PC-9 (cell line): ENCODE results near the gene SLC22A23. TPM values are rescaled to one million over a fixed set of nuclear protein-coding genes. Genes with fewer than 3 reads are reported as not detected.

Experiments
- BruUV-seq: library from RNA; stranded (reverse); fragments of 400-500 nt; replicated peaks from 2 replicates; lab custom pipeline; 2021; lab: Mats Ljungman, UMichigan
- CTCF ChIA-PET: fragments of 300-600 bp; sonication (Branson Sonifier 250); formaldehyde crosslinking; loops from one replicate; lab custom pipeline; 2022; ENCODE audit warnings: antibody characterized with exemption; lab: Charles Lee
- POLR2A ChIA-PET: fragments of 300-600 bp; sonication (Branson Sonifier 250); formaldehyde crosslinking; loops from one replicate; lab custom pipeline; 2022; ENCODE audit warnings: antibody characterized with exemption; ENCODE audit not compliant: unreplicated experiment; lab: Charles Lee
- DNase-seq, 2 experiments: peaks; one replicate each; pipeline versions ENCODE4 v3.0.0 to v3.0.0-alpha.2; 2015 to 2022; ENCODE audit warnings: mixed read lengths in 1 of 2
- H2AFZ ChIP-seq: fragments of 200-600 bp; sonication (generic); 2 replicates; pipeline ENCODE4 v1.8.1; 2017; ENCODE audit warnings: antibody characterized with exemption
- H3F3A ChIP-seq: fragments of 200-600 bp; sonication (generic); 2 replicates; pipeline ENCODE4 v1.8.1; 2017; ENCODE audit warnings: antibody characterized with exemption, mild to moderate bottlenecking, low read depth; ENCODE audit not compliant: insufficient read depth
- H3K27ac ChIP-seq: fragments of 200-600 bp; sonication (generic); 2 replicates; pipeline ENCODE4 v1.6.1; 2016; ENCODE audit warnings: mixed run types
- H3K27me3 ChIP-seq: fragments of 200-600 bp; sonication (generic); 2 replicates; pipeline ENCODE4 v1.6.1; 2016; ENCODE audit warnings: low read depth, mixed run types; ENCODE audit not compliant: insufficient read depth
- H3K36me3 ChIP-seq: fragments of 200-600 bp; sonication (generic); 2 replicates; pipeline ENCODE4 v1.6.1; 2016; ENCODE audit warnings: low read depth, mixed run types
- H3K4me1 ChIP-seq: fragments of 200-600 bp; sonication (generic); replicated peaks from 2 replicates; pipeline ENCODE4 v1.6.1; 2016; ENCODE audit warnings: mixed run types; ENCODE audit not compliant: insufficient read depth
- H3K4me2 ChIP-seq: fragments of 200-600 bp; sonication (generic); 2 replicates; pipeline ENCODE4 v1.6.1; 2017; ENCODE audit warnings: mixed run types
- H3K4me3 ChIP-seq: fragments of 200-600 bp; sonication (generic); 2 replicates; pipeline ENCODE4 v1.6.1; 2016; ENCODE audit warnings: mixed run types
- H3K79me2 ChIP-seq: fragments of 200-600 bp; sonication (generic); 2 replicates; pipeline ENCODE4 v1.6.1; 2017; ENCODE audit warnings: low read depth, mixed run types
- H3K9me2 ChIP-seq: fragments of 200-600 bp; sonication (generic); 2 replicates; pipeline ENCODE4 v1.8.1; 2017; ENCODE audit warnings: mild to moderate bottlenecking; ENCODE audit not compliant: insufficient read depth
- H3K9me3 ChIP-seq: fragments of 200-600 bp; sonication (generic); 2 replicates; pipeline ENCODE4 v1.8.1; 2016; ENCODE audit warnings: low read depth; ENCODE audit not compliant: insufficient read depth
- H4K20me1 ChIP-seq: fragments of 200-600 bp; sonication (generic); 2 replicates; pipeline ENCODE4 v1.8.1; 2017; ENCODE audit not compliant: insufficient read depth
- EZH2 ChIP-seq: fragments of 200-600 bp; sonication (generic); IDR thresholded peaks from 2 replicates; pipeline ENCODE4 v1.8.0; 2017; ENCODE audit warnings: antibody characterized with exemption, low read depth
- intact Hi-C: fragments of 100-400 bp; cut with micrococcal nuclease; formaldehyde crosslinking; loops from one replicate; pipeline ENCODE4 v1.10.0; 2022; ENCODE audit not compliant: unreplicated experiment
- total RNA-seq: library from RNA; stranded (reverse); gene quantifications from 2 replicates; pipeline ENCODE4 v1.2.3, GENCODE V29; 2021
- TF ChIP-seq, protein P1 (sequence below): fragments of 200-600 bp; sonication (generic); conservative IDR thresholded peaks from 2 replicates; pipeline ENCODE4 v1.6.1; 2017; ENCODE audit warnings: mixed run types, antibody characterized with exemption, mild to moderate bottlenecking, moderate library complexity

Gene SLC22A23
- total RNA-seq, 1 experiment from 2014 or later: 13.5 TPM

GRCh38 chr6:3384241-3385143 is 72.4 kb downstream of the SLC22A23 start:
- Histone ChIP-seq H3K4me1 (peaks cover 36% of the 10 kb centered on the region), H3K27ac (0 out of 2 replicates have a peak overlapping the region, but pooled peaks have one; percentile 64), H3K4me2 (no peak overlapping the region), H4K20me1 (no peaks in the 10 kb centered on the region), H3K27me3 (no peaks in the 10 kb centered on the region), H3K9me3 (no peaks in the 10 kb centered on the region), H3K79me2 (0 out of 2 replicates have a peak, but pooled peaks cover 8% of the 10 kb centered on the region), H3K9me2 (no peaks in the 10 kb centered on the region), H2AFZ (no peak overlapping the region), H3K4me3 (no peak overlapping the region), H3F3A (peaks cover 22% of the 10 kb centered on the region), H3K36me3 (no peaks in the 10 kb centered on the region)
- CTCF ChIA-PET: no interaction called here
- POLR2A ChIA-PET: no interaction called here
- BruUV-seq: no TSS peak
- intact Hi-C loops: loop anchor here (5.0 kb wide), 1 partner anchor 33 kb away; no protein-coding TSS in a partner anchor
- no peak for TF ChIP-seq EZH2
- TF ChIP-seq, protein P1, sequence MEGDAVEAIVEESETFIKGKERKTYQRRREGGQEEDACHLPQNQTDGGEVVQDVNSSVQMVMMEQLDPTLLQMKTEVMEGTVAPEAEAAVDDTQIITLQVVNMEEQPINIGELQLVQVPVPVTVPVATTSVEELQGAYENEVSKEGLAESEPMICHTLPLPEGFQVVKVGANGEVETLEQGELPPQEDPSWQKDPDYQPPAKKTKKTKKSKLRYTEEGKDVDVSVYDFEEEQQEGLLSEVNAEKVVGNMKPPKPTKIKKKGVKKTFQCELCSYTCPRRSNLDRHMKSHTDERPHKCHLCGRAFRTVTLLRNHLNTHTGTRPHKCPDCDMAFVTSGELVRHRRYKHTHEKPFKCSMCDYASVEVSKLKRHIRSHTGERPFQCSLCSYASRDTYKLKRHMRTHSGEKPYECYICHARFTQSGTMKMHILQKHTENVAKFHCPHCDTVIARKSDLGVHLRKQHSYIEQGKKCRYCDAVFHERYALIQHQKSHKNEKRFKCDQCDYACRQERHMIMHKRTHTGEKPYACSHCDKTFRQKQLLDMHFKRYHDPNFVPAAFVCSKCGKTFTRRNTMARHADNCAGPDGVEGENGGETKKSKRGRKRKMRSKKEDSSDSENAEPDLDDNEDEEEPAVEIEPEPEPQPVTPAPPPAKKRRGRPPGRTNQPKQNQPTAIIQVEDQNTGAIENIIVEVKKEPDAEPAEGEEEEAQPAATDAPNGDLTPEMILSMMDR: no peak
- no peak for DNase-seq

DNA sequence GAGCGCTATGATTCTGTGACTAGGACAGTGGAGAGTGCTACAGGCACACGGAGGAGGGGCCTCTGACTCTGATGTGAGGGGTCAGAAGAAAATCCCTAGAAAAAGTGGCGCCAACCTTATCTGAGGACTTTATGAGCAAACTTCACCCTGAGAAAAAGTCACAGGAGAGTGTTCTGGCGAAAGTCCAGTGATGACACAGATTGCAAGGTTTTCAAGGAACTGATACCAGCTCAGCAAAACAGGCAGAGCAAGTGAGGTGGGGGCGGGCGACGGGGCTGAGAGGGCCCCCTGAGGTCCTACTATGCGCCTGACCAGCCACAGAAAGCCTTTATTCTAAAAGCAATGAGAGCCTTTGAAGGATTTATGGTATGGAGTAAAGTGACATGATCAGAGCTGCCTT is 73.3 kb downstream of the SLC22A23 start:
- Histone ChIP-seq H3K9me2 (no peaks in the 10 kb centered on the region), H2AFZ (no peak overlapping the region), H3K79me2 (0 out of 2 replicates have a peak, but pooled peaks cover 8% of the 10 kb centered on the region), H3K4me3 (no peak overlapping the region), H3K27me3 (no peaks in the 10 kb centered on the region), H3K9me3 (no peaks in the 10 kb centered on the region), H3K27ac (peak overlapping the region; percentile 64; the same call in 1 of the 2 replicates), H3K4me2 (no peak overlapping the region; the same call in 1 of the 2 replicates), H3K4me1 (peaks cover 45% of the 10 kb centered on the region), H3F3A (peaks cover 22% of the 10 kb centered on the region), H4K20me1 (no peaks in the 10 kb centered on the region), H3K36me3 (no peaks in the 10 kb centered on the region)
- BruUV-seq: no TSS peak
- DNase-seq: peak in 1 of 2 experiments; percentile 62
- intact Hi-C loops: loop anchor here (5.0 kb wide), 1 partner anchor 34 kb away; no protein-coding TSS in a partner anchor
- TF ChIP-seq, protein P1: no peak
- TF ChIP-seq EZH2: no peak
- ChIA-PET CTCF (no interaction called here), POLR2A (no interaction called here)

DNA sequence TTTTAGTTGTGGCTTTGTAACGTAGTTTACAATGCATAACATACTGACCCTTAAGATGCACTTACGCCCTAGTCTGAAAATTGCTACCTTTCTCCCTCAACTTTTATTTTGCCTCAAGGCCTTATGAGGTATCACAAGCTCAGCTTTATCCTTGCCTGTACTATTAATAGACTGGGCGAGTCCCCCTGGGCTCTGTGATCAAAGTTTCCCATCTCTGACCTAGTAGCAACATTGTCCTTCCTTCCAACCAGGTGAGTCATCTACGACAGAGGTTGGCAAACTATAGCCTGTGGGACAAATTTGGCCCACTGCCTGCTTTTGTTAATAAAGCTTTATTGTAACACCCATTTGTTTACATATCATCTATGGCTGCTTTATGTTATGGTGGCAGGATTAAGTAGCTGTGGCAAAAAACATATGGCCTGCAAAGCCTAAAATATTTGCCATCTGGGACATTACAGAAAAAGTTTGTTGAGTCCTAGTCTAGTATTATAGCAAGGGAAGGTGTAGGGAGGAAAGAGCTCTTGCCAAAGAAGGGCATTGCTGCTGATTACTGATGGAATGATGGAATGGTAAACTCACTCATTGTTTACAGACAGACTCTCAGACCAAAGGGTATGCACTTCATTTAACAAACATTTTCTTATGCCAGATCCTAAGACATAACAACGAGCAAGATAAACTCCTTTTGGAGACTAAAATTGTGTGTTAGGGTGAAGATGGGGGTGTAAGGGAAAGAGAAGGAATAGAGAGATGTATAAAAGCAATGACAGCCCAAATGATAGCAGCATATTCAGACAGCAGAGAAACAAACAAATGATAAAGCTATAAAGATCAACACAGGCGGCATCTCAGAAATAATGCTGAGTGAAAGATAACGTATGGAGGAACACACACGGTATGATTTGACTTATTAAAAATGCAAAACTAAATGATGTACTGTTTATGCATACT is 74.2 kb downstream of the SLC22A23 start:
- H4K20me1 ChIP-seq: no peaks in the 10 kb centered on the region
- no peaks in the 10 kb centered on the region for H3K9me2 ChIP-seq
- no peaks in the 10 kb centered on the region for H3K9me3 ChIP-seq
- intact Hi-C loops: loop anchor here (5.0 kb wide), 1 partner anchor 35 kb away; no protein-coding TSS in a partner anchor
- H3K4me2 ChIP-seq: peak overlapping the region; percentile 47
- peaks cover 45% of the 10 kb centered on the region for H3K4me1 ChIP-seq
- no peak for TF ChIP-seq EZH2
- TF ChIP-seq, protein P1: no peak
- BruUV-seq: no TSS peak
- POLR2A ChIA-PET: interaction anchor here (0.6 kb wide), 1 partner anchor 23 kb away, joined by 3 read pairs; no protein-coding TSS in a partner anchor
- peaks cover 22% of the 10 kb centered on the region for H3F3A ChIP-seq
- no peaks in the 10 kb centered on the region for H3K36me3 ChIP-seq
- no peak overlapping the region for H3K4me3 ChIP-seq
- H3K79me2 ChIP-seq: 0 out of 2 replicates have a peak, but pooled peaks cover 8% of the 10 kb centered on the region
- H3K27ac ChIP-seq: peak overlapping the region; percentile 64
- H3K27me3 ChIP-seq: no peaks in the 10 kb centered on the region
- DNase-seq: peak; percentile 45 to 92
- no peak overlapping the region for H2AFZ ChIP-seq
- CTCF ChIA-PET: interaction anchor here (0.5 to 1.1 kb wide), 2 partner anchors 32 to 74 kb away, joined by 3 to 5 read pairs; partner anchors contain the start of gene SLC22A23
